GM21786 (cell line): ENCODE data around the gene SDHAF4.
"Not testable (repeated sequence)": the region's sequence is repeated elsewhere in the genome, so short reads cannot be mapped to it uniquely, and the experiment has no call there.

ENCODE experiments used
- ATAC-seq: cut with Tn5 transposase; IDR thresholded peaks from one replicate; pipeline ENCODE4 v1.9.1; 2021; ENCODE audit not compliant: unreplicated experiment

SDHAF4 gene

GRCh38 chr6:70592391-70593117, 25.8 kb downstream of the SDHAF4 start:
- ATAC-seq, result no peak

- ATAC-seq, result no peak
Measured at GRCh38 chr6:70593118-70593486, 26.4 kb downstream of the SDHAF4 start.

DNA sequence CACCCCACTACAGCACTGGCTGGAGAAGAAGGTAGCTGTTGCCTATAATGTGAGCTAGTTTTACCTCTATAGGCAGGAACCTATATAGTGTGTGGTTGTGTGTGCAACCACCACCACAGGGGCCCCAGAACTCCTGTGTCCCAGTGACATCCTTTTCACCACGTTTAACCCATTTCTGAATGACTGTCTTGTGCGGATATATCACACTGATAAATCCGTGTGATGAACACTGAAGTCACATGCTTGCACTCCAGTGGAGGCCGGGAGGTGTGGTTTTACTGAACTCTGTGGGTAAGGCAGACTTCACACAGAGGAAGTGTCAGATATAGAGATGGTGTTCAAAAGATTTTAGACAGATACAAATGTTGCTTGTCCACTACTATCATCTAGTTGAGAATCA, 32.5 kb downstream of the SDHAF4 start:
- no peak for ATAC-seq

- no peak for ATAC-seq
Measured at GRCh38 chr6:70601014-70601413, 34.3 kb downstream of the SDHAF4 start.

DNA sequence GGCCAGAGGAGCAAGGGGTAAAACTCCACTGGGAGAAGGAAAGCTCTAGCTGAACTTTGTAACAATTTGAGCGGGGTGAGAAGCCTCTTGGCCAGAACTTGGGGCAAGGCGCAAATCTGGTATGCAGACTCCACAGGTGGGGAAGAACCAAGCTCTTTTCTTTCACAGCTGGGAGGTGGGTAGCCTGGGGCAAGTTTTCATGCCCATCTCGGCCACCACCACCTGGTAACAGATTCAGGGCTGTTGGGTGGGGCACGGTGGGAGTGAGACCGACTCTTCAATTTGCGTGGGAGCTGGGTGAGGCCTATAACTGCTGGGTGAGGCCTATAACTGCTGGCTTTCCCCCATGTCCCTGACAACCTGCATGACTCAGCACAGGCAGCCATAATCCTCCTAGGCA, 37.5 kb downstream of the SDHAF4 start:
- ATAC-seq, result no peak

GRCh38 chr6:70607371-70607770, 40.6 kb downstream of the SDHAF4 start:
- ATAC-seq, result not testable (repeated sequence)

DNA sequence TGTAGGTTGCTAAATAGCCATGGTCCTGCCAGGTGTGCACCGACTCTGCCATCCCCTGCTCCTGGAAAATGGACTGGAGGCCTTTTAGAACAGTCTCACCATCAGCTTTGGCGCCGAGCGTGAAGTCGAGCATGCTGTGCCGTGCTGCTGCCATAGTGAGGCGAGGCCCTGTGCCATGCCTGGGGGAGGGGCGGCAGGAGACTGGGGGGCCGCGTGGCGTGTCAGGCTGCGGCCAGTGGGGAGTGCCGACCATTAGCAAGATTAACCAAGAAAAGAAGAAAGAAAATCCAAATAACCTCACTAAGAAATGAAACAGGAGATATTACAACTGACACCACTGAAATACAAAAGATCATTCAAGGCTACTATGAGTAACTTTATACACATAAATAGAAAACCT, 42.5 kb downstream of the SDHAF4 start:
- ATAC-seq, result not testable (repeated sequence)

DNA sequence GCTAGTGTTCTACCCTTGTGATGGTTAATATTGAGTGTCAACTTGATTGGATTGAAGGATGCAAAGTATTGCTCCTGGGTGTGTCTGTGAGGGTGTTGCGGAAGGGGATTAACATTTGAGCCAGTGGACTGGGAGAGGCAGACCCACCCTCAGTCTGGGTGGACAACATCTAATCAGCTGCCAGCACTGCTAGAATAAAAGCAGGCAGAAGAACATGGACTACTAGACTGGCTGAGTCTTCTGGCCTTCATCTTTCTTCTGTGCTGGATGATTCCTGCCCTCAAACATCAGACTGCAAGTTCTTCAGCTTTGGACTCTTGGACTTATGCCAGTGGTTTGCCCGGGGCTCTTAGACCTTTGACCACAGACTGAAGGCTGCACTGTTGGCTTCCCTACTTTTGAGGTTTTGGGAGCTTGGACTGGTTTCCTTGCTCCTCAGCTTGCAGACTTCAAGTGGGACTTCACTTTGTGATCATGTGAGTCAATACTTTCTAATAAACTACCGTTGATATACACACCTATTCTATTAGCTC, 50.1 kb downstream of the SDHAF4 start:
- ATAC-seq, result no peak

GRCh38 chr6:70620746-70621145, 54.0 kb downstream of the SDHAF4 start:
- ATAC-seq, result no peak

GRCh38 chr6:70622461-70622860, 55.7 kb downstream of the SDHAF4 start:
- ATAC-seq, result no peak

- ATAC-seq, result no peak
Measured at GRCh38 chr6:70625436-70625835, 58.7 kb downstream of the SDHAF4 start.

GRCh38 chr6:70627500-70628254, 60.9 kb downstream of the SDHAF4 start:
- ATAC-seq, result no peak

GRCh38 chr6:70629929-70630328, 63.2 kb downstream of the SDHAF4 start:
- ATAC-seq, result no peak

- no peak for ATAC-seq
Measured at GRCh38 chr6:70633870-70634269, 67.1 kb downstream of the SDHAF4 start.

- ATAC-seq, result no peak
Measured at GRCh38 chr6:70636596-70636995, 69.9 kb downstream of the SDHAF4 start.

DNA sequence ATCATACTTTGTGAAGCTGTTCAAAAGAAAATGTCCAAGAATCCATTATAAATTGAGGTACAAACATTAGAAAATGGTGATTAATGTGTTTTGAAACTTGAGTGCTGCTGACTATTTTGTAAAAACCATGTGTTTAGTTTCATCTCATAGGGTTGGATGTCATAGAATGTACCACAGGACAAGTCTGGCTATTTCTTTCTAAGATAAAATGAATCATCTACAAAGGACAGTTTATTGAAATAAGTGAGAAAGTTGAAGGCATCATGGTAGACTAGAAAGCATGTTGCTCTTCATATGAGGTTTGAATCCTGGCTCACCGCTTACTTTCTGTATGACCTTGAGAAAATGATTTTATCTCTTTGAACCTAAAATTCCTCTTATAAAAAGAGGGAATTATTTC, 71.7 kb downstream of the SDHAF4 start:
- ATAC-seq, result no peak
